Measurements from ENCODE around the gene RERE.
"Not testable (repeated sequence)": the region's sequence is repeated elsewhere in the genome, so short reads cannot be mapped to it uniquely, and the experiment has no call there.

RERE gene

DNA sequence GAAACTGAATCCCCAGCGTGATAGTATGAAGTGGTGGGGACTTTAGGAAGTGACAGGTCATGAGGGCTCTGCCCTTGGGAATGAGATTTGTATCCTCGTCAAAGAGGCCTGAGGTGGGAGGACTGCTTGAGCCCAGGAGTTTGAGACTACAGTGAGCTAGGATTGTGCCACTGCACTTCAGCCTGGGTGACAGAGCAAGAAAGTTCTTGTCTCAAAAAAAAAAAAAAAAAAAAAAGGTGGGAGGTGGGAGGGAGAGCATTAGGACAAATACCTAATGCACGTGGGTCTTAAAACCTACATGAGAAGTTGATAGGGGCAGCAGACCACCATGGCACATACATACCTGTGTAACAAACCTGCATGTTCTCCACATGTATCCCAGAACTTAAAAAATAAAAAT is 24.0 kb upstream of the RERE start:
- DNase-seq: no peak

DNA sequence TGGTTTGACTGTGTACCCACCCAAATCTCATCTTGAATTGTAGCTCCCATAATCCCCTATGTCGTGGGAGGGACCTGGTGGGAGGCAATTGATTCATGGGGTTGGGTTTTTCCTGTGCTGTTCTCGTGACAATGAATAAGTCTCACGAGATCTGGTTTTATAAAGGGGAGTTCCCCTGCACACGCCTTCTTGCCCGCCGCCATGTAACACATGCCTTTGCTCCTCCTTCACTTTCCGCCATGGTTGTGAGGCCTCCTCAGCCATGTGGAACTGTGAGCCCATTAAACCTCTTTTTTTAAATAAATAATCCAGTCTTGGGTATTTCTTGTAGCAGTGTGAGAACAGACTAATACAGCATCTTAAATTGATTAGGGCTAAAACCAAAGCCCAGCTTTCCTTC is 22.6 kb upstream of the RERE start:
- no peak for DNase-seq

DNA sequence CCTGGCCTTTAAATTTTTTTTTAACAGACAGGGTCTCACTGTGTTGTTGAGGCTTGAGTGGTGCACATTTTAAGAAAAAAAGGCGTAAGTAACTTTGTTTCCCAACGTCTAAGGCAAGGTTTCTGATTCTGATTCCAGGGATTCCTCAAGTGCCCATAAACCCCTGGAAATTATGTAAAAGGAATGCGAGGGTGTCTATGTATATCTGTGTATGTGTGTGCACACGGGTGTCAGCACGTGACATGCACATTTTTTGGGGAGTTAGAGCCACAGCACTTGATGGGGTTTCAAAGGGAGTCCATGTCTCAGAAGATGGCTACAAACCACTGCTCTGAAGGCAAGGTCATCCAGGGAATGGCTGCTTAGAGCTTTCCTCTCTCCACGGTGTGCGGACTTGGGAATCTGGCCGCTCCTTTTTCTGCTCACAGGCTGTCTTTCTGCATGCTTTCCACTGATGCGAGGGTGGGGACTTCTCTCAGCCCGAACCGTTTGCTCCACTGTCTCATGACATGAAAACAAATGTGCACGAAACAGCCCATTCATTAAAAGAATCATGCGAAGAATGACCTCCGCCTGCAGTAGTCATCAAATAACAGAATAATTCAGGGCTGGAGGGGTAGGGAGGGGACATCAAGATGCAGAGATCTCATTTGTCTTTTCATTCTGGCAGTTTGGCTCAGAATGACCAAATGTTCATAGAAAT is 18.7 kb upstream of the RERE start:
- DNase-seq: no peak

DNA sequence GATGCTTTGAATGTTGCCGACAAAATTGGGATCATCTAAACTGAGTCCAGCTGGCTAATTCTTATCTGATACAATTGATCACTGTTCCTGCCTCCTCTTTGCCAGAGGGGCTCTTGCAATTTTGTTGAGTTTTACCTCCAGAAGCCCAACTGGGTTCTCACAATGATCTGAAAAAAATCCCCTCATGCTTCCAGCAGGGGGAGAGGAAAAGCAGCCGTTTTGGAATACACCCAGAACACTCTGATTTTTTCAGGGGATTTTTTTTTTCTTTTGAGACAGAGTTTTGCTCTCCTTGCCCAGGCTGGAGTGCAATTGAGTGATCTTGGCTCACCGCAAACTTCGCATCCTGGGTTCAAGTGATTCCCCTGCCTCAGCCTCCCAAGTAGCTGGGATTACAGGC is 13.9 kb upstream of the RERE start:
- no peak for DNase-seq

DNA sequence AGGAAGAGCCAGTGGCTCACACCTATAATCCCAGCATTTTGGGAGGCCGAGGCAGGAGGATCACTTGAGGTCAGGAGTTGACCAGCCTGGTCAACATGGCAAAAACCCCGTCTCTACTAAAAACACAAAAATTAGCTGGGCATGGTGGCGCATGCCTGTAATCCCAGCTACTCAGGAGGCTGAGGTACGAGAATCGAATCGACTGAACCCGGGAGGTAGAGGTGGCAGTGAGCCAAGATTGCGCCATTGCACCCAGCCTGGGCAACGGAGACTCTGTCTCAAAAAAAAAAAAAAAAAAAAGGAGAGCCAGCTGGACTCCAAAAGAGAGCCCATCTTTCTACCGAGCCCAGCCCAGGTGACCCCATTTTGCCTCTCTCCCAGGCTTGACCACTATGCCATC is 13.3 kb upstream of the RERE start:
- not testable (repeated sequence) for DNase-seq

DNA sequence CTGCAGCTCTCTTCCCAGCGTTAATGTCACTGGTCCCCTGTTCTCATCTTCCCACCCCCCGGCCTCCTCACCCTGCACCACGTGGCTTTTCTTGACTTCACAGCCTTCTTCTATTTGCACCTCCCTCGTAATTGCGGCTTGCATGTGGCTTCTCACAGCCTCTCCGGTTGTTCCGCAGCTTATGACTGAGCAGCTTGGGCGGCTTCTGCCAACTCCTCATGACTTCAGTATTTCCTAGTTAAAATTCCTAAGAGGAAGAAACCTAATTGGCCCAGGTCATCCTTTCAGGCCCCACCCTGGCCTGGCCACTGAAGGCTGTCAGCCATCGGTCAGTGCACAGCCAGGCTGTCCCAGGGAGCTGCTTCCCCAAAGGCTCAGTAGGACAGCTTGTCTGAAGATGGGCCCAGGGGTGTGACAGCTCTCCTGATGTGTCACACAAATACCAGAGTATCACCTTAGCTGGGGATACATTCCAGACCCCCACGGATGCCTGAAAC is 8.6 kb upstream of the RERE start:
- DNase-seq: no peak

DNA sequence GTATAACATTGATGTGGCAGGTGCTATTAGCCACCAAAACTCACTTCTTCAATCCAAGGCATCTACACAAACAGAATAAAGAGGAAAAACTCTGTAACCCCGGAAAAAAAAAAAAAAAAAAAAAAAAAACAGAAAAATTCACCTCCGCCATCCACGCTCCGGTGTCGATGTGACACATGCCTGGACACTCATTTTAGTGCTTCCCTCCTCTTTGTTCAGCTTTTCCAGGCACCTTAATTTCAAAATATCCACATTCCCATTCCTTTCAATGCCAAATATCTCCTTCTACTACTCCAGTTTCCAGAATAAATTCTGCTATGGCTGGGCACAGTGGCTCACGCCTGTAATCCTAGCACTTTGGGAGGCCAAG is 5.8 kb upstream of the RERE start:
- DNase-seq: no peak

DNA sequence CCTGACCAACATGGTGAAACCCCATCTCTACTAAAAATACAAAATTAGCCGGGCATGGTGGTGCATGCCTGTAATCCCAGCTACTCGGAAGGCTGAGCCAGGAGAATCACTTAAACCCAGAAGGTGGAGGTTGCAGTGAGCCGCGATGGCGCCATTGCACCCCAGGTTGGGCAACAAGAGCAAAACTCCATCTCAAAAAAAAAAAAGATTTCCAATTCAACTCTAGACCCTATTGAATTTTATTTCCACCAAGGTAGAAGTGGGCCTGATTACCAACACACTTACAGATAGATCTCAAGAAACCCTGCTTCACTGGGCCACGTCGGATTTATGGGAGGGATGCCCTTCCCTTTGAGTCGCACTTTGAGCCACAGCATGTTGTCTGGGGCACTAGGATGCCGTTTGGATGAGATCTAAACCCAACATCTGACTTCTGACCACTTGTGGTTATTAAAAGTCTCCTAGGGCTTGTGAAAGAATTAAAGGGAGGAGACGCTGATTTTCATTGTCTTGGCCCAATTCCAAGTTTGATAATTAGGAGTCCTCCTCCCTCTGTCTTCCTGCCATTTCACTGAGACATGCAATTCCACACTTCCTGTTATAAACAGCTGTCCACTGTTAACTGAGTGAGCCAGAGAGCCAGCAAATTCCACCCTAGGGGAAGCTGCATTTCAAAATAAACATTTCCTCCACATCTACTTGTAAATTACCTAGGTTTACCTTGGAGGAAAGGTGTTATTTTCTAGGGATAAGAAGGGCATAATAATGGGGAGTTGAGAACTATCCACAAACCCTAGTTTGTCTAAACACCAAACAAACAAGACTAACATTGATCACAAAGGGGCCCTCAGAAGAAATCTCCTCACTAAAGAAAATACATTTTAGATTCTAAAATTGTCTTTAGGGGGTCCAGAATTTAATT is 5.2 kb upstream of the RERE start:
- peak; percentile 90 for DNase-seq

DNA sequence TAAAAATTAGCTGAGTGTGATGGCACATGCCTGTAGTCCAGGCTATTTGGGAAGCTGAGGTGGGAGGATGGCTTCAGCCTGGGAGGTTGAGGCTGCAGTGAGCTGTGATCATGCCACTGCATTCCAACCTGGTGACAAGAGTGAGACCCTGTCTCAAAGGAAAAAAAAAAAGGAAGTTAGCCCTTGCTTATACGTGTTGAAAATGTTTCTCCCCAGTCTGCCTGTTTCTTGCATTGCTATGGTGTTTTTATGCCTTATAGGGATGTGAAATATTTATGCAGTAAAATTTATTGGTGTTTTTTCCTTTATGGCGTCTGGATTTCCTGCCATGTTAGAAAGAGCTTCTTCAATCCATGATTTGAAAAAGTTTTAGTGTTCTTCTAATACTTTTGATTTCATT is 3.6 kb upstream of the RERE start:
- no peak for DNase-seq

DNA sequence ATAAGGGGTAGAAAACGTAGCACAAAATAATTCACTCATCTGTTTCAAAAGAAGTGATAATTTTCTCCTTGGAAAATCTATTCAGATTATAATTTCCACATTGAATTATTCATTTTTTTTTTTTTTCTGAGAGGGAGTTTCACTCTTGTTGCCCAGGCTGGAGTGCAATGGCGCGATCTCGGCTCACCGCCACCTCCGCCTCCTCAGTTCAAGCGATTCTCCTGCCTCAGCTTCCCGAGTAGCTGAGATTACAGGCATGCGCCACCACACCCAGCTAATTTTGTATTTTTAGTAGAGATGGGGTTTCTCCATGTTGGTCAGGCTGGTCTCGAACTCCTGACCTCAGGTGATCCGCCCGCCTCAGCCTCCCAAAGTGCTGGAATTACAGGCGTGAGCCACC is 1.3 kb upstream of the RERE start:
- not testable (repeated sequence) for DNase-seq

DNA sequence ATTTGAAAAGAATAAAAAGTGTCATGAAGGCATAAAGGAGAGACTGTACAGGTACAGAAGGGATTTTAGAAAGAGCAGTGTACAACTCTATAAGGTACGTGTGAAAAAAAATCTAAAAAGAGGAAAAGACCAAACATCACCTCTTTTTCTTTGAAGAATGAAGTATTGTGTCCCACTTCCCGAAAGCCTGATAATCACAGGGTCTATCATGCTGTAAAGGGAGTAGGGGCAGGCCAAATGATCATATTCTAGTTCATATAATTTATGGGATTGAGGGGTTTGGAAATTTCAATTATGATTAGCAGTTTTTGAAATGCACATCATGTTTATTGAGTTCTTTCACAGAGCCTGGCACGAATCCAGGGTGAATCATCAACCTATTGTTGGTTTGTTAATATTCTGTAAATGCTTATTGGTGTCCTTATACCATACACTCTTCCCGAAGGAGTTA is 910 bp upstream of the RERE start:
- peak; percentile 64 for DNase-seq

DNA sequence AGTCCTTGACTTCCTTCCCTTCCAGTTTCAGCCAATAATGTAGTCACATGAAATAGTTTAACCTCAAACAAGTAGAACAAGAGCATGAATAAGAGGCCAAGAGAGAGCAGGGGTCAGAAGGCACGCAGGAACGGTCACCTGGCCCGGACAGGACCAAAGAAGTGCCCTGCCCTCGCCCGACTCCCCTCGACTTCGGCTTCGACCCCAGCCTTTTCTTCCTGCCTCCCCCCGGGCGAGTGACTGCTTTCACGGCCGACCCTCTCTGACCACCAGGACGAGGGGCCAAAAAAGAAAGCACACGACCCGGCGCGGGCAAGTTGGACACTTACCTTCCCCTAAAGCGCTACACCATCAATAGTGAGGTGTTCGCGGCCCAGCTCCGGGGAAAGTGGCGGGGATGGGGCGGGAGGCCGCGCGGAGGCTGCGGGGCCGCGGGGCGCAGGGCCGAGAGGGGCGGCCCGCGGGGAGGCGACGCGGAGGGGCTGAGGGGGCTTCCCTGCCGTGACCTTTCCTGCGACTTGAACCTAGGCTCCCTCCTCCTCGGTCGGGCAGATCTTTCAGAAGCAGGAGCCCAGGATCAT is 519 bp downstream of the RERE start:
- DNase-seq: peak; percentile 21

DNA sequence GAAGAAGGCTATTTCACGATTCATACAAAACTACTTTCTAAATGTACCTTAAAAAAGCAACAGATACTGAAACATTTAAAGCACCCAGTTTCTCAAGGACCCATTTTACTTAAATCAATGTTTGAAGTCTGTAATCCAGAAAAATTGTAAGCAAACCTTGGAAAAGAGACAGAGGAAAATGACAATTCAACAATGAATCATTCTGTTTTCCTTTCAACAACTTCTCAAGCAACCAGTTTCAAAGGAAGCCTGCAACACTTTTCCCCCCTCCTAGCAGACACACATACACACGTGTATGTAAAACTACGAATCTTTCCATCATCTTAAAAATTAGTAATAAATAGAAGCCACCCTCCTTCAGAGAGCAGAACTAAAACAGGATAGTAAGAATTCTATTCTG is 1.2 kb downstream of the RERE start:
- DNase-seq: no peak

DNA sequence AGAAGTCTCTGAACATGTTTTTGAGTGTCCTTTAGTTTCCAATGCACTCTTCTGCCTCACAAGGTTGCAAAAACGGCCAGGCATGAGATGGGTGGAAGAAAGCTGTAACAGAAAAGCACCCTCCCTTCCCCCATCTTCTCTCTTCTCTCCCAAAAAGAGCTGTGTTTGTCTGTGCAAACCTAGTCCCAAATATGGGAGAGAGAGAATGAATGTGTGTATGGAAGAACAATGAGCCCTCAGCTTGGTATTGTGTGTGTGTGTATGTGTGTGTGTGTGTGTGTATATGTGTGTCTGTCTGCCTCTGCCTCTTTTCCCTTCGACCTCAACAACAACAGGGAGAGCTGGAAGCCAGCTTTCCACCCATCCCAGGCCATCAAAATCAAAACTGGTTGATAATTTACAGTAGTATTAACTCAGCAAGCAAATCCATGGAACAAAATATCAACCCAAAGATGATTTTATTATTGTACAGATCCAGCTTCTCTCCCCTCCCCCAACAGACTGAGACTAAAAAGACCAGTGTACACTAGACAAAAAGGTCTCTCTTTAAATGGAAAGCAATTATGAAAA is 1.8 kb downstream of the RERE start:
- peak; percentile 48 for DNase-seq

DNA sequence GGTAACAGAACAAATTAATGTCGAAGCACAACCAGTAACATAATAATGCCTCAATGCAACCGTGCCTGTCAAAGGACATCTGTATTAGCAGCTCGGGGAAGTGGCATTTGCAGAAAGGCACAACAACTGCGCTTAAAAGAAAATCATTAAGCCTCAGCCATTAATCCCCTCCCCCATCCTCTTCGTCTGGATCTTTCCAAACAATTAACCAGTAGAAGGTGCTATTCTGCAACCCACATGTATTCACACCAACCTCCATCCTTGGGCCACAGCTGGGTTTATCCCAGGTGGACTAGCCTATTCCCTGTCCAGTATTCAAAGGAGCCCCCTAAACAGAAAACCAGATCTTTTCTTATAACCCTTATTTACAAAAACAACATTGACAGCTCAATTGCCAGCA is 2.6 kb downstream of the RERE start:
- peak; percentile 15 for DNase-seq

DNA sequence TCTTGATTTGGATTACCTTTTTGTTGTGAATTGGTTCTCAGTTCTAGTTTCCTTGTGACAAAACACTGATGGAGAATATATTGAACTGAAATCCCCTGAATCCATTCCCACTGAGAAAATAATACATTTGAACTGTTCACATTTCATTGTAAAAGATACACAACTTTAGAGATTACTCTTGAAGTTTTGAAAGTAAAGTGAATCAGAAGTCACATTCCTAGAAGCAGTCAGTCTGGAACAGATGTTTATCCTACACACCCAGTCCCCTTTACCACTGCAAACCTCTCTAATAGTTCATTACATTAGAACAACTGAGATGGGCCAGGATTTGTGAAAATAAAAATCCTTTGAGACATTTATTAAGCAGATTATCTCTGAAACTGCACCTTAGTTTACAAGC is 3.4 kb downstream of the RERE start:
- DNase-seq: no peak

DNA sequence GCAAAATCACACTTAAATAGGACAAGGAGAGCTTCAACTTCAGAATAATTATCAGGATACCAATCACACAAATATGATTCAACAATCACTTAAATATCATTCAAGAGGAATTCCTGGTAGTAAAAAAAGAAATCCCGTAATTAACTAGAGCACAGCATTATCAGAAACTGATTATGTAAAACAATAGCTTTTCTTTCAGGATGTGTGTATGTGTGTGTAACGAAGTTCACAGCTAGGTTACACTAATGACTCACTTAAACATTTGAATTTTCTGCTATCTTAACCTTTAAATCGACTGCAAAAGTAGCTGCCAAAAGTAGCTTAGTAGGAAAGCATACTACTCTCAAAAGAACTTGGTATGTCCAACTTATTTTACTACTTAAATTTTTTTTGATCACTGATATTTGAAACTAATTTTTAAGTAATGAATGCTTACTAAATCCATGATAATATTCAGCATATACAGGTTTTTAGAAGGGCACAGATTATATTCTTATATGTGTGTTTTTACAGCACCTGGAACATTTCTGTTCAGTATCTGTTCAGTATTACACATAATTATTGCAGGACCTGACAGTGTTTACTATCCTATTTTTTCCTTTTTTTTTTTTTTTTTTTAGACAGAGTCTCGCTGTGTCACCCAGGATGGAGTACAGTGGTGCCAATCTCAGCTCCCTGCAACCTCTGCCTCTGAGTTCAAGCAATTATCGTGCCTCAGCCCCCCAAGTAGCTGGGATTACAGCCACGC is 4.2 kb downstream of the RERE start:
- DNase-seq: no peak

DNA sequence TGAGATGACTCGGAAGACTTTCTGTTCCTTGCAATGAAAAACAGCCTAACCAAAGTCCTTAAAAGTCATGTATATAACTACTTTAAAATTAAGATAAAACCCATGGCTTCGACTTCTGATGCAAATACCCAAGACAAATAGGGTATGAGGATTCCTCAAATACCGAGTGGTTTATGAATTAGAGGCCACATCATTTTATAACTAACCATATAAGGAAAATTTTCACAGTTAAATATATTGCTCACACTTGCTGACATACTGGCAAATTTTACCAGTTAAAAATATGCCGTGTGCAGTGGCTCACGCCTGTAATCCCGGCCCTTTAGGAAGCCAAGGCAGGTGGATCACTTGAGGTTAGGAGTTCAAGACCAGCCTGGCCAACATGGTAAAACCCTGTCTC is 5.4 kb downstream of the RERE start:
- DNase-seq: no peak

DNA sequence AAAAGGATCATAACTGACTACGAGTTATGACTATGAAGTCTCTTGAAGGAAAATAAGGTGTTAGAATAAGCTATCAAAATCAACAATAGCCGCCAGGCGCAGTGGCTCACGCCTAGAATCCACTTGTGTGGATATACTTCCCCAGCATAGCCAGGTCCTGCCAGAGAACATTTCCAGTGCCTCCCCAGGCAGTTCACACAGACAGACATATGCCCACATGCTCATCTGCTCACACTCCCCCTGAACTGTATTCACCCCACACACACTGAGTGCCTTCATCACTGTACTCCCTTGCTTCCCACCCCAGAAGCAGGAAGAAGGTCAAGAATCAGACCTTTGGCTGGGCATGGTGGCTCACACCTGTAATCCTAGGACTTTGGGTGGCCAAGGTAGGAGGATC is 6.5 kb downstream of the RERE start:
- no peak for DNase-seq

DNA sequence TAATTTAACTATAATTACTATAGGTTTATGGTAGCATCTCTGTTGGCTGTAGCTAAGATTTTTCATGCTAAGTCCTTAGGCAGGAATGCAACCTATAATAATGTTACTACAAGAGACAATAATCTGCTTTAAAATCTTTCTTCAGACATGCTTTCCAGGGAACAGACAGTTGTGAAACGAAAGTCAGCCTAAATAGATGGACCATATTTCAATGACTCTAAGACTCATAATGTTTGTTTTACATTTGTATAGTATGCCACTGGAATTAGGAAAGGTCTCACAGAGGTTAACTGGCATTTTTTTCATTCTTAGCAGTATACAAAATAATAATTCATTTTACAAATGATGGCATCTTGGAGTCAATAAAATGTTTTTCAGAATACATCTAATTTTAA is 8.1 kb downstream of the RERE start:
- DNase-seq: no peak

DNA sequence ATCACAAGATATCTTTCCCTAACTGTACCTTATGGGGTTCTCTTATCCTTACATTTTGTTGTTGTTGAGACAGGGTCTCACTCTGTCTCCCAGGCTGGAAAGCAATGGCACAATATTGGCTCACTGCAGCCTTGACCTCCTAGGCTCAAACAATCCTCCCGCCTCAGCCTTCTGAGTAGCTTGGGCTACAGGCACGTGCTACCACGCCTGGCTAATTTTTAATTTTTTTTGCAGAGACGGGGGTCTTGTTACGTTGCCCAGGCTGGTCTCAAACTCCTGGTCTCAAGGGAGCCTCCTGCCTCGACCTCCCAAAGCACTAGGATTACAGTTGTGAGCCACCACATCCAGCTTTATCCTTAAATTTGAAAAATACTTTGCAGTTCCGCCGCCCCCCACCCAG is 10.4 kb downstream of the RERE start:
- DNase-seq: no peak

DNA sequence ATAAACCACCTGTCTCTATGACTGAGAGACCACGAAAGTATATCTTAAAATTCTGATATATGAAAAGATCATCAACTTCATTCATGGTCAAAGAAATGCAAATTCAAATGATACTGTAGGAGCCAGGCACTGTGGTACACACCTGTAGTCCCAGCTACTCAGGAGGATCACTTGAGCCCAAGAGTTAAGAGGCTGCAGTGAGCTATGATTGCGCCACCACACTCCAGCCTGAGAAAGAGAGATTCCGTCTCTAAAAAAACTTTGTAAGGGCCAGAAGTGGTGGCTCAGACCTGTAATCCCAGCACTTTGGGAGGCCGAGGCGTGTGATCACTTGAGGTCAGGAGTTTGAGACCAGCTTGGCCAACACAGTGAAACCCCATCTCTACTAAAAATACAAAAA is 17.0 kb downstream of the RERE start:
- DNase-seq: no peak

DNA sequence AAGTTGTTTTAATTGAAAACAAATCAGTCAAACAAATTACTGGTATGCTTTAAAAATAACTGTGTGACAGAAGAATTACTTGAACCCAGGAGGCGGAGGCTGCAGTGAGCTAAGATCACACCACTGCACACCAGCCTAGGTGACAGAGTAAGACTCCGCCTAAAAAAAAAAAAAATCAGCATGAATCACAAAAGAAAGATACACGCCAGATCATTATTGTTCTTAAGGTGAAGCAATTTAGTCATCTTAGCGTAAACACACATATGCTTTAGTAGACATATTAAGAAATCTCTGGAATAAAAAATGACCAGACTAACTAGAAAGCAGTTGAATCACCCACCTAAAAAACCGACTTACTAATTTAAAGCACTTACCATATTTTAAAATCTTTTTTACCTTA is 20.2 kb downstream of the RERE start:
- DNase-seq: no peak

Data from NCI-H1105 treated with DMSO at 0.1 percent for 48 hours (cell line).